Measurements from ENCODE around the gene HABP2. TPM values are rescaled to one million over a fixed set of nuclear protein-coding genes. Genes with fewer than 3 reads are reported as not detected.

Gene HABP2
- total RNA-seq, 1 experiment from 2014 or later: 0.09 TPM

DNA sequence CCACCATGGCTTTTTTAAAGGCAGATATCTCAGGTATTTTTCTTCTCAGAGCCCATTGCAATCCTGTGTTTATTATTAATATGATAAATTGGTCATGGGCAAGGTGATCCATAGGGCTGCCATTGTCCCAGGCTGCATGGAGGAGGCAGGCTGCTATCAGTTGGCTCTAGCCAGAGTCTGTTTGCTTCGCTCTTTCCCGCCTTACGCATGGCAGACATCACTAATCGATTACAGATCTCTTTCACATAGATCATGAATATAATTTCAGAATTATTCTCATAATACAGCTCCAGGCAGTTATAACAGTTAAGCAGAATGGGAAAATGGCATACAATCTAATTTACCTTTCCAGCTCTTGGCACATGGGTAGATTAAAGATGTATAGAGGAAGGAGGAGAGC lies 30.4 kb upstream of the HABP2 start (continued):
- TF ChIP-seq, protein P1, sequence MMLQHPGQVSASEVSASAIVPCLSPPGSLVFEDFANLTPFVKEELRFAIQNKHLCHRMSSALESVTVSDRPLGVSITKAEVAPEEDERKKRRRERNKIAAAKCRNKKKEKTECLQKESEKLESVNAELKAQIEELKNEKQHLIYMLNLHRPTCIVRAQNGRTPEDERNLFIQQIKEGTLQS (CRISPR knock-in tag; conservative IDR thresholded peaks at IDR 0.05): no peak
- no peak for TF ChIP-seq ETV6 (CRISPR knock-in tag; IDR thresholded peaks at IDR 0.05)
- TF ChIP-seq, protein P2, sequence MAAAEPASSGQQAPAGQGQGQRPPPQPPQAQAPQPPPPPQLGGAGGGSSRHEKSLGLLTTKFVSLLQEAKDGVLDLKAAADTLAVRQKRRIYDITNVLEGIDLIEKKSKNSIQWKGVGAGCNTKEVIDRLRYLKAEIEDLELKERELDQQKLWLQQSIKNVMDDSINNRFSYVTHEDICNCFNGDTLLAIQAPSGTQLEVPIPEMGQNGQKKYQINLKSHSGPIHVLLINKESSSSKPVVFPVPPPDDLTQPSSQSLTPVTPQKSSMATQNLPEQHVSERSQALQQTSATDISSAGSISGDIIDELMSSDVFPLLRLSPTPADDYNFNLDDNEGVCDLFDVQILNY (CRISPR knock-in tag; IDR thresholded peaks at IDR 0.05): no peak
- TF ChIP-seq MYBL2 (CRISPR knock-in tag; IDR thresholded peaks at IDR 0.05): no peak
- TF ChIP-seq, protein P3, sequence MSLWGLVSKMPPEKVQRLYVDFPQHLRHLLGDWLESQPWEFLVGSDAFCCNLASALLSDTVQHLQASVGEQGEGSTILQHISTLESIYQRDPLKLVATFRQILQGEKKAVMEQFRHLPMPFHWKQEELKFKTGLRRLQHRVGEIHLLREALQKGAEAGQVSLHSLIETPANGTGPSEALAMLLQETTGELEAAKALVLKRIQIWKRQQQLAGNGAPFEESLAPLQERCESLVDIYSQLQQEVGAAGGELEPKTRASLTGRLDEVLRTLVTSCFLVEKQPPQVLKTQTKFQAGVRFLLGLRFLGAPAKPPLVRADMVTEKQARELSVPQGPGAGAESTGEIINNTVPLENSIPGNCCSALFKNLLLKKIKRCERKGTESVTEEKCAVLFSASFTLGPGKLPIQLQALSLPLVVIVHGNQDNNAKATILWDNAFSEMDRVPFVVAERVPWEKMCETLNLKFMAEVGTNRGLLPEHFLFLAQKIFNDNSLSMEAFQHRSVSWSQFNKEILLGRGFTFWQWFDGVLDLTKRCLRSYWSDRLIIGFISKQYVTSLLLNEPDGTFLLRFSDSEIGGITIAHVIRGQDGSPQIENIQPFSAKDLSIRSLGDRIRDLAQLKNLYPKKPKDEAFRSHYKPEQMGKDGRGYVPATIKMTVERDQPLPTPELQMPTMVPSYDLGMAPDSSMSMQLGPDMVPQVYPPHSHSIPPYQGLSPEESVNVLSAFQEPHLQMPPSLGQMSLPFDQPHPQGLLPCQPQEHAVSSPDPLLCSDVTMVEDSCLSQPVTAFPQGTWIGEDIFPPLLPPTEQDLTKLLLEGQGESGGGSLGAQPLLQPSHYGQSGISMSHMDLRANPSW (CRISPR knock-in tag; conservative IDR thresholded peaks at IDR 0.05; ENCODE audit: low read depth): no peak

DNA sequence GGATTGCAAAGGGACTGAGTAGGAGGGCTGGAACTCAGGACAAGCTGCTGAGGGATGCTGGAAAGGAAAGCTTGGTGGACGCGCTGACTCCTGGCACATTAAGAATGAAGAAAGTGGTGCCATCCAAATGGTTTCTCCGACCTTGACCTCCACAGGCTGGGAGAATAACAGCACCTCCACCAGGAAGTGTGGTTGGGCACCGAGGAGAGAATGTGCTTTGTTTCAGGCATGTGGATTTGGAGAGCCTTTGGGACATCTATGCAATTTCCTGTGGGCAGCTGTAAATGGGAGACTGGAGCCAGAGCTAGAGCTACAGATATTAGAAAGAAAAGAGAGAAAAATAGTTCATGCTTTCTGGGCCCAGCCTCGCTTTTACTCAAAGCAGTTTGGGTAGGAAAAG lies 29.8 kb upstream of the HABP2 start:
- H3K4me3 Mint-ChIP-seq: no peak overlapping the region
- CTCF ChIA-PET: interaction anchor here (1.0 to 2.6 kb wide), 2 partner anchors 40 to 307 kb away, joined by 3 to 16 read pairs; no protein-coding TSS in a partner anchor
- H3K9me3 Mint-ChIP-seq: peaks cover 3% of the 10 kb centered on the region
- DNase-seq (ENCODE audit: low spot score): no peak
- H3K4me1 Mint-ChIP-seq: peaks cover 7% of the 10 kb centered on the region; the same call in 1 of the 2 replicates
- H3K27me3 Mint-ChIP-seq (ENCODE audit: low read depth): peaks cover 6% of the 10 kb centered on the region
- TF ChIP-seq TEAD1 (CRISPR knock-in tag; IDR thresholded peaks at IDR 0.05): no peak
- no peak for TF ChIP-seq ZNF416 (CRISPR knock-in tag; IDR thresholded peaks at IDR 0.05)
- no peak for TF ChIP-seq ZNF671 (CRISPR knock-in tag; IDR thresholded peaks at IDR 0.05)
- TF ChIP-seq, protein P4, sequence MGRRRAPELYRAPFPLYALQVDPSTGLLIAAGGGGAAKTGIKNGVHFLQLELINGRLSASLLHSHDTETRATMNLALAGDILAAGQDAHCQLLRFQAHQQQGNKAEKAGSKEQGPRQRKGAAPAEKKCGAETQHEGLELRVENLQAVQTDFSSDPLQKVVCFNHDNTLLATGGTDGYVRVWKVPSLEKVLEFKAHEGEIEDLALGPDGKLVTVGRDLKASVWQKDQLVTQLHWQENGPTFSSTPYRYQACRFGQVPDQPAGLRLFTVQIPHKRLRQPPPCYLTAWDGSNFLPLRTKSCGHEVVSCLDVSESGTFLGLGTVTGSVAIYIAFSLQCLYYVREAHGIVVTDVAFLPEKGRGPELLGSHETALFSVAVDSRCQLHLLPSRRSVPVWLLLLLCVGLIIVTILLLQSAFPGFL (CRISPR knock-in tag; IDR thresholded peaks at IDR 0.05; ENCODE audit: borderline replicate concordance): no peak
- TF ChIP-seq NFYB (CRISPR knock-in tag; conservative IDR thresholded peaks at IDR 0.05; ENCODE audit: low read depth): no peak
- TF ChIP-seq IRF1 (CRISPR knock-in tag; IDR thresholded peaks at IDR 0.05): no peak
- no peak for TF ChIP-seq NR3C1 (CRISPR knock-in tag; conservative IDR thresholded peaks at IDR 0.05; ENCODE audit: low read depth)
- TF ChIP-seq ZNF281 (CRISPR knock-in tag; IDR thresholded peaks at IDR 0.05): no peak
- TF ChIP-seq, protein P5, sequence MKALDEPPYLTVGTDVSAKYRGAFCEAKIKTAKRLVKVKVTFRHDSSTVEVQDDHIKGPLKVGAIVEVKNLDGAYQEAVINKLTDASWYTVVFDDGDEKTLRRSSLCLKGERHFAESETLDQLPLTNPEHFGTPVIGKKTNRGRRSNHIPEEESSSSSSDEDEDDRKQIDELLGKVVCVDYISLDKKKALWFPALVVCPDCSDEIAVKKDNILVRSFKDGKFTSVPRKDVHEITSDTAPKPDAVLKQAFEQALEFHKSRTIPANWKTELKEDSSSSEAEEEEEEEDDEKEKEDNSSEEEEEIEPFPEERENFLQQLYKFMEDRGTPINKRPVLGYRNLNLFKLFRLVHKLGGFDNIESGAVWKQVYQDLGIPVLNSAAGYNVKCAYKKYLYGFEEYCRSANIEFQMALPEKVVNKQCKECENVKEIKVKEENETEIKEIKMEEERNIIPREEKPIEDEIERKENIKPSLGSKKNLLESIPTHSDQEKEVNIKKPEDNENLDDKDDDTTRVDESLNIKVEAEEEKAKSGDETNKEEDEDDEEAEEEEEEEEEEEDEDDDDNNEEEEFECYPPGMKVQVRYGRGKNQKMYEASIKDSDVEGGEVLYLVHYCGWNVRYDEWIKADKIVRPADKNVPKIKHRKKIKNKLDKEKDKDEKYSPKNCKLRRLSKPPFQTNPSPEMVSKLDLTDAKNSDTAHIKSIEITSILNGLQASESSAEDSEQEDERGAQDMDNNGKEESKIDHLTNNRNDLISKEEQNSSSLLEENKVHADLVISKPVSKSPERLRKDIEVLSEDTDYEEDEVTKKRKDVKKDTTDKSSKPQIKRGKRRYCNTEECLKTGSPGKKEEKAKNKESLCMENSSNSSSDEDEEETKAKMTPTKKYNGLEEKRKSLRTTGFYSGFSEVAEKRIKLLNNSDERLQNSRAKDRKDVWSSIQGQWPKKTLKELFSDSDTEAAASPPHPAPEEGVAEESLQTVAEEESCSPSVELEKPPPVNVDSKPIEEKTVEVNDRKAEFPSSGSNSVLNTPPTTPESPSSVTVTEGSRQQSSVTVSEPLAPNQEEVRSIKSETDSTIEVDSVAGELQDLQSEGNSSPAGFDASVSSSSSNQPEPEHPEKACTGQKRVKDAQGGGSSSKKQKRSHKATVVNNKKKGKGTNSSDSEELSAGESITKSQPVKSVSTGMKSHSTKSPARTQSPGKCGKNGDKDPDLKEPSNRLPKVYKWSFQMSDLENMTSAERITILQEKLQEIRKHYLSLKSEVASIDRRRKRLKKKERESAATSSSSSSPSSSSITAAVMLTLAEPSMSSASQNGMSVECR (CRISPR knock-in tag; IDR thresholded peaks at IDR 0.05; ENCODE audit: borderline replicate concordance): no peak
- TF ChIP-seq HMGA2 (CRISPR knock-in tag; IDR thresholded peaks at IDR 0.05): no peak
- no peak for TF ChIP-seq ZNF532 (CRISPR knock-in tag; IDR thresholded peaks at IDR 0.05; ENCODE audit: borderline replicate concordance)
- TF ChIP-seq NR1H2 (CRISPR knock-in tag; IDR thresholded peaks at IDR 0.05): no peak
- no peak for TF ChIP-seq EMX1 (CRISPR knock-in tag; IDR thresholded peaks at IDR 0.05)
- no peak for ATAC-seq
- no peaks in the 10 kb centered on the region for H3K36me3 Mint-ChIP-seq
- no peak overlapping the region for H3K27ac Mint-ChIP-seq
- POLR2A ChIA-PET: no interaction called here

All from WTC11 (cell line).